C4-2B (cell line): Measurements from ENCODE around the gene NPRL2.

ENCODE experiments used
- CTCF ChIP-seq: fragments of 450-650 bp; conservative IDR thresholded peaks from 2 replicates; pipeline ENCODE4 v1.5.1; 2017; ENCODE audit warnings: mild to moderate bottlenecking
- ZFX ChIP-seq: fragments of 450-650 bp; IDR thresholded peaks from 2 replicates; pipeline ENCODE4 v1.6.1; 2017

- TF ChIP-seq CTCF (no peak), ZFX (no peak)
Measured at GRCh38 chr3:50314816-50315215, 35.8 kb downstream of the NPRL2 start.
